ENCODE data around the gene BRD1. TPM values are rescaled to one million over a fixed set of nuclear protein-coding genes. Genes with fewer than 3 reads are reported as not detected.
A peak's percentile ranks its signal among the peaks of the same experiment; 100 is the strongest.

The BRD1 gene
- total and polyA plus RNA-seq, 7 donors: 12.6 to 52.6 (median 31.1) TPM

- H3K4me3 ChIP-seq: no peak overlapping the region
- H3K27me3 ChIP-seq: no peaks in the 10 kb centered on the region
- TF ChIP-seq POLR2A (IDR thresholded peaks at IDR 0.05) (no peak), POLR2AphosphoS5 (IDR thresholded peaks at IDR 0.05) (no peak), EP300 (IDR thresholded peaks at IDR 0.05) (no peak)
- TF ChIP-seq, protein P1, sequence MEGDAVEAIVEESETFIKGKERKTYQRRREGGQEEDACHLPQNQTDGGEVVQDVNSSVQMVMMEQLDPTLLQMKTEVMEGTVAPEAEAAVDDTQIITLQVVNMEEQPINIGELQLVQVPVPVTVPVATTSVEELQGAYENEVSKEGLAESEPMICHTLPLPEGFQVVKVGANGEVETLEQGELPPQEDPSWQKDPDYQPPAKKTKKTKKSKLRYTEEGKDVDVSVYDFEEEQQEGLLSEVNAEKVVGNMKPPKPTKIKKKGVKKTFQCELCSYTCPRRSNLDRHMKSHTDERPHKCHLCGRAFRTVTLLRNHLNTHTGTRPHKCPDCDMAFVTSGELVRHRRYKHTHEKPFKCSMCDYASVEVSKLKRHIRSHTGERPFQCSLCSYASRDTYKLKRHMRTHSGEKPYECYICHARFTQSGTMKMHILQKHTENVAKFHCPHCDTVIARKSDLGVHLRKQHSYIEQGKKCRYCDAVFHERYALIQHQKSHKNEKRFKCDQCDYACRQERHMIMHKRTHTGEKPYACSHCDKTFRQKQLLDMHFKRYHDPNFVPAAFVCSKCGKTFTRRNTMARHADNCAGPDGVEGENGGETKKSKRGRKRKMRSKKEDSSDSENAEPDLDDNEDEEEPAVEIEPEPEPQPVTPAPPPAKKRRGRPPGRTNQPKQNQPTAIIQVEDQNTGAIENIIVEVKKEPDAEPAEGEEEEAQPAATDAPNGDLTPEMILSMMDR (IDR thresholded peaks at IDR 0.05): no peak
- peak; percentile 53 for DNase-seq
- 65 to 84% methylated on average over 18 of the region's 18 CpGs for WGBS, 2 donors
- intact Hi-C loops (cut with DNase I): no loop called here
- peaks cover 0 to 12% (median 0%) of the 10 kb centered on the region in 4 donors for H3K36me3 ChIP-seq
- peaks cover 0 to 94% (median 83%) of the 10 kb centered on the region in 4 donors for H3K4me1 ChIP-seq
- H3K9me3 ChIP-seq: no peaks in the 10 kb centered on the region
- peak overlapping the region in 3 of 4 donors; percentile 44 to 69 (median 67) for H3K27ac ChIP-seq
These were observed 16.5 kb downstream of the BRD1 start for GRCh38 chr22:49811020-49811791.

- no peak overlapping the region for H3K4me3 ChIP-seq
- peak overlapping the region in 3 of 4 donors; percentile 44 to 69 (median 67) for H3K27ac ChIP-seq
- 72 to 78% methylated on average over 5 of the region's 5 CpGs for WGBS, 2 donors
- TF ChIP-seq EP300 (IDR thresholded peaks at IDR 0.05) (no peak), POLR2A (IDR thresholded peaks at IDR 0.05) (no peak), POLR2AphosphoS5 (IDR thresholded peaks at IDR 0.05) (peak in 2 of 4 donors; percentile 23 to 62)
- TF ChIP-seq, protein P1 (IDR thresholded peaks at IDR 0.05): no peak
- intact Hi-C loops (cut with DNase I): no loop called here
- peaks cover 0 to 94% (median 79%) of the 10 kb centered on the region in 4 donors for H3K4me1 ChIP-seq
- DNase-seq: peak; percentile 21
- H3K9me3 ChIP-seq: no peaks in the 10 kb centered on the region
- peaks cover 0 to 12% (median 0%) of the 10 kb centered on the region in 4 donors for H3K36me3 ChIP-seq
- H3K27me3 ChIP-seq: no peaks in the 10 kb centered on the region
These were observed 17.2 kb downstream of the BRD1 start for GRCh38 chr22:49810363-49811019.

- no peaks in the 10 kb centered on the region for H3K9me3 ChIP-seq
- no peak for DNase-seq
- 76 to 89% methylated on average over 14 of the region's 14 CpGs for WGBS, 2 donors
- no peaks in the 10 kb centered on the region for H3K27me3 ChIP-seq
- no peak overlapping the region for H3K4me3 ChIP-seq
- peaks cover 0 to 90% (median 68%) of the 10 kb centered on the region in 4 donors for H3K4me1 ChIP-seq
- TF ChIP-seq POLR2AphosphoS5 (IDR thresholded peaks at IDR 0.05) (no peak), POLR2A (IDR thresholded peaks at IDR 0.05) (no peak), EP300 (IDR thresholded peaks at IDR 0.05) (no peak)
- TF ChIP-seq, protein P1 (IDR thresholded peaks at IDR 0.05): no peak
- intact Hi-C loops (cut with DNase I): no loop called here
- H3K27ac ChIP-seq: peak overlapping the region in 3 of 4 donors; percentile 2 to 69 (median 67)
- H3K36me3 ChIP-seq: peaks cover 0 to 13% (median 11%) of the 10 kb centered on the region in 4 donors
These were observed 19.6 kb downstream of the BRD1 start for GRCh38 chr22:49807780-49808708.

DNA sequence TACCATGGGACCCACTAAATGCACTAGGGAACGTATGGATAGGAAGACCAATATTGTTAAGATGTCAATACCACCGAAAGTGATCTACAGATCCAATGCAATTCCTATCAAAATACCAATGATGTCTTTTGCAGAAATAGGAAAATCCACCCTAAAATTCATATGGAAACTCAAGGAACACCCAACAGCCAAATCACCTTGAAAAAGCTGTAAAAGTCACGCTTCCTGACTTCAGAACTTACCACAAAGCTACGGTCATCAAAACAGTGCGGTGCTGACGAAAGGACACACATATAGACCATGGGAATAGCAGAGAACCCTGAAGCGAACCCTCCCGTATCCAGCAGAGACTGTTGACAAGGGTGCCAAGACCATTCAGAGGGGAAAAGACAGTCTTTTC, 20.5 kb downstream of the BRD1 start:
- Histone ChIP-seq H3K27ac (no peak overlapping the region), H3K4me1 (peaks cover 0 to 87% (median 61%) of the 10 kb centered on the region in 4 donors), H3K9me3 (no peaks in the 10 kb centered on the region), H3K36me3 (peaks cover 0 to 17% (median 16%) of the 10 kb centered on the region in 4 donors), H3K4me3 (no peak overlapping the region), H3K27me3 (no peaks in the 10 kb centered on the region)
- DNase-seq: no peak
- intact Hi-C loops (cut with DNase I): no loop called here
- TF ChIP-seq, protein P1 (IDR thresholded peaks at IDR 0.05): no peak
- TF ChIP-seq POLR2A (IDR thresholded peaks at IDR 0.05): no peak
- 96% methylated on average over 8 of the region's 8 CpGs for WGBS, 2 donors

Data from sigmoid colon (tissue), 7 donors.